Psoas muscle (tissue), 8 donors: ENCODE data around the gene SPRYD3. TPM values are rescaled to one million over a fixed set of nuclear protein-coding genes. Genes with fewer than 3 reads are reported as not detected.

Experiments used
- ATAC-seq, 4 donors: fragments of 200-7000 bp; cut with Tn5 transposase; one replicate each; pipeline ENCODE4 v1.9.1; 2020; ENCODE audit warnings: moderate library complexity in 3 of 4, mild to moderate bottlenecking in 2 of 4
- DNase-seq, 2 donors: peaks; one replicate each; pipeline ENCODE4 v3.0.0-alpha.2; 2020
- H3K27ac ChIP-seq: fragments of 200-600 bp; one replicate; pipeline ENCODE4 v1.8.0; 2022
- H3K27me3 ChIP-seq, 3 donors: fragments of 200-600 bp in 1 of 3; one replicate each; pipeline versions ENCODE4 v1.6.1 to v1.8.0; 2013 to 2022; ENCODE audit warnings: low read length in 2 of 3, mild to moderate bottlenecking in 2 of 3, moderate library complexity in 1 of 3; ENCODE audit not compliant: insufficient read depth in 3 of 3
- H3K36me3 ChIP-seq, 2 donors: fragments of 200-600 bp in 1 of 2; one replicate each; pipeline versions ENCODE4 v1.6.1 to v1.8.0; 2013 to 2022; ENCODE audit warnings: low read depth in 1 of 2, mild to moderate bottlenecking in 1 of 2, moderate library complexity in 1 of 2; ENCODE audit not compliant: insufficient read depth in 1 of 2
- H3K4me1 ChIP-seq: fragments of 200-600 bp; one replicate; pipeline ENCODE4 v1.8.0; 2022
- H3K4me3 ChIP-seq: fragments of 200-600 bp; one replicate; pipeline ENCODE4 v1.8.0; 2022; ENCODE audit warnings: mild to moderate bottlenecking
- H3K9me3 ChIP-seq: fragments of 200-600 bp; one replicate; pipeline ENCODE4 v1.8.0; 2022
- CTCF ChIP-seq: fragments of 200-600 bp; IDR thresholded peaks from one replicate; pipeline ENCODE4 v1.8.0; 2022; ENCODE audit warnings: antibody characterized with exemption
- WGBS, 3 donors: extraction: QIAGEN DNeasy Blood & Tissue Kit; methylation state at CpG; one replicate each; pipeline versions ENCODE4 v1.1.6 to v1.1.7; 2013; 5-methylcytosine and 5-hydroxymethylcytosine counted together
- intact Hi-C, 2 donors: fragments of 100-400 bp; cut with DNase I; formaldehyde crosslinking; loops; one replicate each; pipeline versions ENCODE4 v1.11.0 to v1.14.2; 2022
- polyA plus RNA-seq, 3 donors: library from polyadenylated mRNA; stranded (reverse); fragments of 200-250 nt; gene quantifications; one replicate each; pipeline ENCODE4 v1.2.3, GENCODE V29; 2013
- total RNA-seq, 4 donors: library from RNA; stranded (reverse); fragmentation: NEBNext Ultra II Directional in 2 of 4; extraction: Animal tissue kit (Norgen Biotek cat#: 25700) in 2 of 4; gene quantifications; one replicate each; pipeline versions ENCODE4 v1.2.1 to v1.2.4, GENCODE V29; 2021 to 2023
- donor health status: healthy with polysubstance abuse.
- donor health status: DM: no; HTN: no; CAD: no; lungs with moderate emphysema.
- donor health status: Bipolar disorder and iron deficiency.
- donor health status: healthy.
- donor health status: DM: yes; HTN: yes; CAD: no.
- donor health status: DM: no; HTN: no; CAD: no.
- donor health status: DM: no; HTN: no; CAD: no.
- donor health status: DM: yes; HTN: yes; CAD: no.

Gene SPRYD3
- total and polyA plus RNA-seq, 7 donors: 16.5 to 49.1 (median 21.8) TPM

GRCh38 chr12:53098354-53098981 lies 19.3 kb upstream of the SPRYD3 start:
- peak overlapping the region; percentile 72 for H3K4me3 ChIP-seq
- 51 to 64% (median 59%) methylated on average over 13 of the region's 13 CpGs for WGBS, 3 donors
- no peaks in the 10 kb centered on the region for H3K9me3 ChIP-seq
- peak overlapping the region; percentile 62 for H3K27ac ChIP-seq
- no peaks in the 10 kb centered on the region for H3K27me3 ChIP-seq
- no peaks in the 10 kb centered on the region for H3K36me3 ChIP-seq
- no peak for TF ChIP-seq CTCF
- ATAC-seq (peak in 3 of 4 donors; percentile 20 to 43 (median 40)), DNase-seq (peak; percentile 60 to 70)
- H3K4me1 ChIP-seq: peaks cover 5% of the 10 kb centered on the region
- intact Hi-C loops: loop anchor here (2.0 to 5.0 kb wide), 2 partner anchors 32 to 94 kb away; no protein-coding TSS in a partner anchor

GRCh38 chr12:53097564-53098353 lies 18.6 kb upstream of the SPRYD3 start, which contains the start of gene IGFBP6:
TSS of gene IGFBP6 (plus strand) at chr12:53097667. CDS start at chr12:53097718, 51 bp downstream.
- H3K9me3 ChIP-seq: no peaks in the 10 kb centered on the region
- WGBS, 3 donors: 2 to 8% (median 4%) methylated on average over 30 to 51 of the region's 51 CpGs
- peak within 1 kb of the TSS; percentile 62 for H3K27ac ChIP-seq
- intact Hi-C loops: loop anchor here (2.0 to 5.0 kb wide), 2 partner anchors 31 to 95 kb away; no protein-coding TSS in a partner anchor
- peaks cover 5% of the 10 kb centered on the region for H3K4me1 ChIP-seq
- TF ChIP-seq CTCF: no peak
- no peaks in the 10 kb centered on the region for H3K27me3 ChIP-seq
- ATAC-seq (peak; percentile 43 to 60 (median 52)), DNase-seq (peak; percentile 71 to 82)
- H3K36me3 ChIP-seq: no peaks in the 10 kb centered on the region
- H3K4me3 ChIP-seq: peak within 1 kb of the TSS; percentile 72

GRCh38 chr12:53097207-53097563 lies 18.0 kb upstream of the SPRYD3 start:
- WGBS, 3 donors: 2 to 4% (median 4%) methylated on average over 9 of the region's 9 CpGs
- H3K9me3 ChIP-seq: no peaks in the 10 kb centered on the region
- H3K27ac ChIP-seq: peak overlapping the region; percentile 62
- intact Hi-C loops: loop anchor here in 1 of 2 donors (5.0 kb wide), 1 partner anchor 95 kb away; no protein-coding TSS in a partner anchor
- peaks cover 5% of the 10 kb centered on the region for H3K4me1 ChIP-seq
- H3K36me3 ChIP-seq: no peaks in the 10 kb centered on the region
- peak overlapping the region; percentile 72 for H3K4me3 ChIP-seq
- no peak for TF ChIP-seq CTCF
- DNase-seq: no peak
- peak in 1 of 4 donors; percentile 19 for ATAC-seq
- H3K27me3 ChIP-seq: no peaks in the 10 kb centered on the region

- WGBS, 3 donors: 39 to 49% (median 44%) methylated on average over 8 to 9 of the region's 9 CpGs
- no peak for TF ChIP-seq CTCF
- intact Hi-C loops: loop anchor here in 1 of 2 donors (5.0 kb wide), 1 partner anchor 96 kb away; no protein-coding TSS in a partner anchor
- DNase-seq (no peak), ATAC-seq (no peak)
- Histone ChIP-seq H3K4me3 (peak overlapping the region; percentile 72), H3K27ac (peak overlapping the region; percentile 62), H3K9me3 (no peaks in the 10 kb centered on the region), H3K4me1 (peaks cover 5% of the 10 kb centered on the region), H3K36me3 (no peaks in the 10 kb centered on the region), H3K27me3 (no peaks in the 10 kb centered on the region)
These were observed 17.6 kb upstream of the SPRYD3 start for GRCh38 chr12:53096759-53097158.
